Measurements from ENCODE around the gene PLCD1. TPM values are rescaled to one million over a fixed set of nuclear protein-coding genes. Genes with fewer than 3 reads are reported as not detected.

Gene PLCD1
- total and polyA plus RNA-seq, 2 of the 13 experiments (the other 11 are each of a cell fraction or from before 2014, with no cell fraction given), result 10.1 to 12.4 TPM

DNA sequence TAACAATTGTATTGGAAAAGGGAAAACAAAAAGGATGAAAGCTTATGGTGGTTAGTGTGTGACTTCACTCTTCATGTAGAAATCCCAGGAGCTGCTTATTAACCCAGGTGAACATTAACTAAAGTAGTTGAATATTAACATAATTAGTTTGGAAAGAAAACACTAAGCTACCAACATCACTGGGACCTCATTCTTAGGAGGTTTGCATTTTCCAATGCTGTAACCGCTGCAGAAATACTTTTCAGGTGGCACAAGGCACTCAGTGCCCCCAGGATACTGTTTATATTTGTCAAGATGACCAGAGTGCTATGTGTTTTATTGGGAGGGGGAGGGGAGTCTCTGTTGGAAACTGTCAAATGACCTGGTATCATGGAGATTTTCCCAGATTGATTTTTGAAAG is 64.7 kb downstream of the PLCD1 start (continued):
- TF ChIP-seq, protein P1, sequence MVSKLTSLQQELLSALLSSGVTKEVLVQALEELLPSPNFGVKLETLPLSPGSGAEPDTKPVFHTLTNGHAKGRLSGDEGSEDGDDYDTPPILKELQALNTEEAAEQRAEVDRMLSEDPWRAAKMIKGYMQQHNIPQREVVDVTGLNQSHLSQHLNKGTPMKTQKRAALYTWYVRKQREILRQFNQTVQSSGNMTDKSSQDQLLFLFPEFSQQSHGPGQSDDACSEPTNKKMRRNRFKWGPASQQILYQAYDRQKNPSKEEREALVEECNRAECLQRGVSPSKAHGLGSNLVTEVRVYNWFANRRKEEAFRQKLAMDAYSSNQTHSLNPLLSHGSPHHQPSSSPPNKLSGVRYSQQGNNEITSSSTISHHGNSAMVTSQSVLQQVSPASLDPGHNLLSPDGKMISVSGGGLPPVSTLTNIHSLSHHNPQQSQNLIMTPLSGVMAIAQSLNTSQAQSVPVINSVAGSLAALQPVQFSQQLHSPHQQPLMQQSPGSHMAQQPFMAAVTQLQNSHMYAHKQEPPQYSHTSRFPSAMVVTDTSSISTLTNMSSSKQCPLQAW (CRISPR knock-in tag; IDR thresholded peaks at IDR 0.05), result peak; percentile 88
- 0 out of 2 replicates have a peak, but pooled peaks have one; percentile 40 for TF ChIP-seq CREM (IDR thresholded peaks at IDR 0.05)
- TF ChIP-seq CREM (CRISPR knock-in tag; IDR thresholded peaks at IDR 0.05), result no peak
- TF ChIP-seq, protein P2, sequence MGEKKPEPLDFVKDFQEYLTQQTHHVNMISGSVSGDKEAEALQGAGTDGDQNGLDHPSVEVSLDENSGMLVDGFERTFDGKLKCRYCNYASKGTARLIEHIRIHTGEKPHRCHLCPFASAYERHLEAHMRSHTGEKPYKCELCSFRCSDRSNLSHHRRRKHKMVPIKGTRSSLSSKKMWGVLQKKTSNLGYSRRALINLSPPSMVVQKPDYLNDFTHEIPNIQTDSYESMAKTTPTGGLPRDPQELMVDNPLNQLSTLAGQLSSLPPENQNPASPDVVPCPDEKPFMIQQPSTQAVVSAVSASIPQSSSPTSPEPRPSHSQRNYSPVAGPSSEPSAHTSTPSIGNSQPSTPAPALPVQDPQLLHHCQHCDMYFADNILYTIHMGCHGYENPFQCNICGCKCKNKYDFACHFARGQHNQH (CRISPR knock-in tag; IDR thresholded peaks at IDR 0.05), result 0 out of 2 replicates have a peak, but pooled peaks have one; percentile 32
- TF ChIP-seq, protein P3, sequence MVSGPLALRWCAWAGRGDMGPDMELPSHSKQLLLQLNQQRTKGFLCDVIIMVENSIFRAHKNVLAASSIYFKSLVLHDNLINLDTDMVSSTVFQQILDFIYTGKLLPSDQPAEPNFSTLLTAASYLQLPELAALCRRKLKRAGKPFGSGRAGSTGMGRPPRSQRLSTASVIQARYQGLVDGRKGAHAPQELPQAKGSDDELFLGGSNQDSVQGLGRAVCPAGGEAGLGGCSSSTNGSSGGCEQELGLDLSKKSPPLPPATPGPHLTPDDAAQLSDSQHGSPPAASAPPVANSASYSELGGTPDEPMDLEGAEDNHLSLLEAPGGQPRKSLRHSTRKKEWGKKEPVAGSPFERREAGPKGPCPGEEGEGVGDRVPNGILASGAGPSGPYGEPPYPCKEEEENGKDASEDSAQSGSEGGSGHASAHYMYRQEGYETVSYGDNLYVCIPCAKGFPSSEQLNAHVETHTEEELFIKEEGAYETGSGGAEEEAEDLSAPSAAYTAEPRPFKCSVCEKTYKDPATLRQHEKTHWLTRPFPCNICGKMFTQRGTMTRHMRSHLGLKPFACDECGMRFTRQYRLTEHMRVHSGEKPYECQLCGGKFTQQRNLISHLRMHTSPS (CRISPR knock-in tag; IDR thresholded peaks at IDR 0.05; ENCODE audit: low read depth), result peak; percentile 78; the same call in 1 of the 2 replicates
- peak; percentile 43; the same call in 1 of the 2 replicates for TF ChIP-seq HOXA5 (CRISPR knock-in tag; IDR thresholded peaks at IDR 0.05)
- no peak for TF ChIP-seq GLI4 (CRISPR knock-in tag; IDR thresholded peaks at IDR 0.05; ENCODE audit: borderline replicate concordance)
- TF ChIP-seq, protein P4, sequence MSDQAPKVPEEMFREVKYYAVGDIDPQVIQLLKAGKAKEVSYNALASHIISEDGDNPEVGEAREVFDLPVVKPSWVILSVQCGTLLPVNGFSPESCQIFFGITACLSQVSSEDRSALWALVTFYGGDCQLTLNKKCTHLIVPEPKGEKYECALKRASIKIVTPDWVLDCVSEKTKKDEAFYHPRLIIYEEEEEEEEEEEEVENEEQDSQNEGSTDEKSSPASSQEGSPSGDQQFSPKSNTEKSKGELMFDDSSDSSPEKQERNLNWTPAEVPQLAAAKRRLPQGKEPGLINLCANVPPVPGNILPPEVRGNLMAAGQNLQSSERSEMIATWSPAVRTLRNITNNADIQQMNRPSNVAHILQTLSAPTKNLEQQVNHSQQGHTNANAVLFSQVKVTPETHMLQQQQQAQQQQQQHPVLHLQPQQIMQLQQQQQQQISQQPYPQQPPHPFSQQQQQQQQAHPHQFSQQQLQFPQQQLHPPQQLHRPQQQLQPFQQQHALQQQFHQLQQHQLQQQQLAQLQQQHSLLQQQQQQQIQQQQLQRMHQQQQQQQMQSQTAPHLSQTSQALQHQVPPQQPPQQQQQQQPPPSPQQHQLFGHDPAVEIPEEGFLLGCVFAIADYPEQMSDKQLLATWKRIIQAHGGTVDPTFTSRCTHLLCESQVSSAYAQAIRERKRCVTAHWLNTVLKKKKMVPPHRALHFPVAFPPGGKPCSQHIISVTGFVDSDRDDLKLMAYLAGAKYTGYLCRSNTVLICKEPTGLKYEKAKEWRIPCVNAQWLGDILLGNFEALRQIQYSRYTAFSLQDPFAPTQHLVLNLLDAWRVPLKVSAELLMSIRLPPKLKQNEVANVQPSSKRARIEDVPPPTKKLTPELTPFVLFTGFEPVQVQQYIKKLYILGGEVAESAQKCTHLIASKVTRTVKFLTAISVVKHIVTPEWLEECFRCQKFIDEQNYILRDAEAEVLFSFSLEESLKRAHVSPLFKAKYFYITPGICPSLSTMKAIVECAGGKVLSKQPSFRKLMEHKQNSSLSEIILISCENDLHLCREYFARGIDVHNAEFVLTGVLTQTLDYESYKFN (CRISPR knock-in tag; conservative IDR thresholded peaks at IDR 0.05), result peak; percentile 86
- TF ChIP-seq, protein P5, sequence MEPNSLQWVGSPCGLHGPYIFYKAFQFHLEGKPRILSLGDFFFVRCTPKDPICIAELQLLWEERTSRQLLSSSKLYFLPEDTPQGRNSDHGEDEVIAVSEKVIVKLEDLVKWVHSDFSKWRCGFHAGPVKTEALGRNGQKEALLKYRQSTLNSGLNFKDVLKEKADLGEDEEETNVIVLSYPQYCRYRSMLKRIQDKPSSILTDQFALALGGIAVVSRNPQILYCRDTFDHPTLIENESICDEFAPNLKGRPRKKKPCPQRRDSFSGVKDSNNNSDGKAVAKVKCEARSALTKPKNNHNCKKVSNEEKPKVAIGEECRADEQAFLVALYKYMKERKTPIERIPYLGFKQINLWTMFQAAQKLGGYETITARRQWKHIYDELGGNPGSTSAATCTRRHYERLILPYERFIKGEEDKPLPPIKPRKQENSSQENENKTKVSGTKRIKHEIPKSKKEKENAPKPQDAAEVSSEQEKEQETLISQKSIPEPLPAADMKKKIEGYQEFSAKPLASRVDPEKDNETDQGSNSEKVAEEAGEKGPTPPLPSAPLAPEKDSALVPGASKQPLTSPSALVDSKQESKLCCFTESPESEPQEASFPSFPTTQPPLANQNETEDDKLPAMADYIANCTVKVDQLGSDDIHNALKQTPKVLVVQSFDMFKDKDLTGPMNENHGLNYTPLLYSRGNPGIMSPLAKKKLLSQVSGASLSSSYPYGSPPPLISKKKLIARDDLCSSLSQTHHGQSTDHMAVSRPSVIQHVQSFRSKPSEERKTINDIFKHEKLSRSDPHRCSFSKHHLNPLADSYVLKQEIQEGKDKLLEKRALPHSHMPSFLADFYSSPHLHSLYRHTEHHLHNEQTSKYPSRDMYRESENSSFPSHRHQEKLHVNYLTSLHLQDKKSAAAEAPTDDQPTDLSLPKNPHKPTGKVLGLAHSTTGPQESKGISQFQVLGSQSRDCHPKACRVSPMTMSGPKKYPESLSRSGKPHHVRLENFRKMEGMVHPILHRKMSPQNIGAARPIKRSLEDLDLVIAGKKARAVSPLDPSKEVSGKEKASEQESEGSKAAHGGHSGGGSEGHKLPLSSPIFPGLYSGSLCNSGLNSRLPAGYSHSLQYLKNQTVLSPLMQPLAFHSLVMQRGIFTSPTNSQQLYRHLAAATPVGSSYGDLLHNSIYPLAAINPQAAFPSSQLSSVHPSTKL (CRISPR knock-in tag; IDR thresholded peaks at IDR 0.05), result peak; percentile 77
- TF ChIP-seq GPN1 (CRISPR knock-in tag; IDR thresholded peaks at IDR 0.05; ENCODE audit: borderline replicate concordance), result no peak
- TF ChIP-seq, protein P6, sequence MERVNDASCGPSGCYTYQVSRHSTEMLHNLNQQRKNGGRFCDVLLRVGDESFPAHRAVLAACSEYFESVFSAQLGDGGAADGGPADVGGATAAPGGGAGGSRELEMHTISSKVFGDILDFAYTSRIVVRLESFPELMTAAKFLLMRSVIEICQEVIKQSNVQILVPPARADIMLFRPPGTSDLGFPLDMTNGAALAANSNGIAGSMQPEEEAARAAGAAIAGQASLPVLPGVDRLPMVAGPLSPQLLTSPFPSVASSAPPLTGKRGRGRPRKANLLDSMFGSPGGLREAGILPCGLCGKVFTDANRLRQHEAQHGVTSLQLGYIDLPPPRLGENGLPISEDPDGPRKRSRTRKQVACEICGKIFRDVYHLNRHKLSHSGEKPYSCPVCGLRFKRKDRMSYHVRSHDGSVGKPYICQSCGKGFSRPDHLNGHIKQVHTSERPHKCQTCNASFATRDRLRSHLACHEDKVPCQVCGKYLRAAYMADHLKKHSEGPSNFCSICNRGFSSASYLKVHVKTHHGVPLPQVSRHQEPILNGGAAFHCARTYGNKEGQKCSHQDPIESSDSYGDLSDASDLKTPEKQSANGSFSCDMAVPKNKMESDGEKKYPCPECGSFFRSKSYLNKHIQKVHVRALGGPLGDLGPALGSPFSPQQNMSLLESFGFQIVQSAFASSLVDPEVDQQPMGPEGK (CRISPR knock-in tag; IDR thresholded peaks at IDR 0.05), result peak; percentile 57; the same call in 1 of the 2 replicates
- TF ChIP-seq ETV5 (CRISPR knock-in tag; IDR thresholded peaks at IDR 0.05; ENCODE audit: borderline replicate concordance), result peak; percentile 36; the same call in 1 of the 2 replicates
- TF ChIP-seq HNRNPUL1 (IDR thresholded peaks at IDR 0.05; ENCODE audit: low read depth, low read length), result peak; percentile 96
- TF ChIP-seq HDAC2 (CRISPR knock-in tag; IDR thresholded peaks at IDR 0.05), result peak; percentile 40
- peak; percentile 81 for TF ChIP-seq MED1 (CRISPR knock-in tag; IDR thresholded peaks at IDR 0.05)
- TF ChIP-seq ZFP1 (CRISPR knock-in tag; IDR thresholded peaks at IDR 0.05), result no peak

All from HepG2 (cell line).